ENCODE measurements around the gene FAM170B. TPM values are rescaled to one million over a fixed set of nuclear protein-coding genes. Genes with fewer than 3 reads are reported as not detected.
A peak's percentile ranks its signal among the peaks of the same experiment; 100 is the strongest.

Gene FAM170B
- total and polyA plus RNA-seq, 4 donors = 0.13 to 0.34 TPM; not detected in 2

DNA sequence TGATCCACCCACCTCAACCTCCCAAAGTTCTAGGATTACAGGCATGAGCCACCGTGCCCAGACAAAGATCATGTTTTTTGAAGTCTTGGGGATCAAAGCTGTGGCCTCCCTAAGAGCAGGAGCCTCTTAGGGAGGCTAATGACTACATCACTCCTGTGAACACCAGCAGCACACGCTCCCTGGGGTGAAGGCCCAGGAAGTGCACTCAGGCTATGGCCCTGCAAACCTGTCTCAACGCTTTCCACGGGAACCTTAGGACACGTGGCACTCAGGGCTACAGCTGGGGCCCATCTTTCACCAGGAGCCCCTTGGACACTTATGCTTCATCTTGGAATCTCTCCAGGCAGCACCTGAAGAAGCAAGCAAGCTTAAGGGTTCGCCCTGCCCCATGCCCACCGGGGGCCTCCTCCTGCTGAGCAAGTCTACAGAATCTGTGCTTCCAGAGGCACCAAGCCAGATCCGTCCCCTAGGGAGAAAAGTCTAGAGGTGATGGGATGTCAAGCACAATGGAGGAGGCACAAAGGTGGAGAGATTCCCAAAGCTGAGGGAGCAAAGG, 36.9 kb downstream of the FAM170B start:
- DNase-seq (no peak), ATAC-seq (ENCODE audit: insufficient read depth, low FRiP score) (no peak)
- no peaks in the 10 kb centered on the region for H3K27me3 ChIP-seq (ENCODE audit: control insufficient read depth in 3 of 3, insufficient read depth in 3 of 3, low read length in 2 of 3)
- no peak overlapping the region for H3K4me3 ChIP-seq
- H3K36me3 ChIP-seq (ENCODE audit: control insufficient read depth in 4 of 4, insufficient read depth in 4 of 4, low read length in 4 of 4) = peaks cover 0 to 6% (median 1%) of the 10 kb centered on the region in 4 donors
- no peak overlapping the region for H3K27ac ChIP-seq (ENCODE audit: low read depth in 1 of 2, low read length in 1 of 2)
- TF ChIP-seq, protein P1, sequence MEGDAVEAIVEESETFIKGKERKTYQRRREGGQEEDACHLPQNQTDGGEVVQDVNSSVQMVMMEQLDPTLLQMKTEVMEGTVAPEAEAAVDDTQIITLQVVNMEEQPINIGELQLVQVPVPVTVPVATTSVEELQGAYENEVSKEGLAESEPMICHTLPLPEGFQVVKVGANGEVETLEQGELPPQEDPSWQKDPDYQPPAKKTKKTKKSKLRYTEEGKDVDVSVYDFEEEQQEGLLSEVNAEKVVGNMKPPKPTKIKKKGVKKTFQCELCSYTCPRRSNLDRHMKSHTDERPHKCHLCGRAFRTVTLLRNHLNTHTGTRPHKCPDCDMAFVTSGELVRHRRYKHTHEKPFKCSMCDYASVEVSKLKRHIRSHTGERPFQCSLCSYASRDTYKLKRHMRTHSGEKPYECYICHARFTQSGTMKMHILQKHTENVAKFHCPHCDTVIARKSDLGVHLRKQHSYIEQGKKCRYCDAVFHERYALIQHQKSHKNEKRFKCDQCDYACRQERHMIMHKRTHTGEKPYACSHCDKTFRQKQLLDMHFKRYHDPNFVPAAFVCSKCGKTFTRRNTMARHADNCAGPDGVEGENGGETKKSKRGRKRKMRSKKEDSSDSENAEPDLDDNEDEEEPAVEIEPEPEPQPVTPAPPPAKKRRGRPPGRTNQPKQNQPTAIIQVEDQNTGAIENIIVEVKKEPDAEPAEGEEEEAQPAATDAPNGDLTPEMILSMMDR (IDR thresholded peaks at IDR 0.05; ENCODE audit: control extremely low read depth, extremely low read depth) = no peak
- H3K4me1 ChIP-seq (ENCODE audit: control insufficient read depth in 5 of 5, insufficient read depth in 5 of 5, low read length in 5 of 5) = peaks cover 0 to 7% (median 0%) of the 10 kb centered on the region in 5 donors
- 93 to 94% methylated on average over 8 of the region's 8 CpGs for WGBS, 2 donors
- H3K9ac ChIP-seq (ENCODE audit: insufficient read depth in 1 of 2, low read length in 2 of 2) = no peak overlapping the region
- H3K9me3 ChIP-seq (ENCODE audit: control insufficient read depth in 4 of 4, insufficient read depth in 3 of 4, low read length in 3 of 4) = no peaks in the 10 kb centered on the region

DNA sequence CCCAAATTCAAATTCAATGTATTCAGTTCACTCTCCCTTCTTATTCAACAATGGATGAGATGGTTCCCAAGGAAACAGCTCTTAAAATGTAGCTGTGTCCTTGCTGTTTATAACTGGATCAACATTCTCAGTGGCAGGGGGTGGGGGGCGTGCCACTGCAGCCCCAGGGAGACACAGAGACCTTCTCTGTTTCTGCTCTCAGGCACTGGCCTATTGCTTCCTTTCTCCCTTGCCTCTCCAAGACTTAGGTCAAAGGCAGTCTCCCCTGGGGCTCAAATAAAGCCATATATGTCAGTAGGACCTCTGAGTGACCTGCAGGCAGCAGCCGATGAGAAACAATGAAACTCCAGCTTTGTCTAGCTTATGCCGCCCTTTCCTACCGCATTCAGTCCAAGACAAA, 39.2 kb downstream of the FAM170B start:
- no peak overlapping the region for H3K4me3 ChIP-seq
- WGBS, 2 donors = 80 to 88% methylated on average over 4 of the region's 4 CpGs
- DNase-seq = peak in 1 of 3 donors; percentile 32

GRCh38 chr10:49093922-49094321, 39.9 kb downstream of the FAM170B start:
- Histone ChIP-seq H3K9me3 (ENCODE audit: control insufficient read depth in 4 of 4, insufficient read depth in 3 of 4, low read length in 3 of 4) (no peaks in the 10 kb centered on the region), H3K9ac (ENCODE audit: insufficient read depth in 1 of 2, low read length in 2 of 2) (no peak overlapping the region), H3K4me1 (ENCODE audit: control insufficient read depth in 5 of 5, insufficient read depth in 5 of 5, low read length in 5 of 5) (peaks cover 4 to 17% (median 7%) of the 10 kb centered on the region in 5 donors), H3K4me3 (no peak overlapping the region), H3K36me3 (ENCODE audit: control insufficient read depth in 4 of 4, insufficient read depth in 4 of 4, low read length in 4 of 4) (peaks cover 0 to 5% (median 1%) of the 10 kb centered on the region in 4 donors), H3K27me3 (ENCODE audit: control insufficient read depth in 3 of 3, insufficient read depth in 3 of 3, low read length in 2 of 3) (no peaks in the 10 kb centered on the region), H3K27ac (ENCODE audit: low read depth in 1 of 2, low read length in 1 of 2) (no peak overlapping the region)
- no peak for DNase-seq
- no peak for ATAC-seq (ENCODE audit: insufficient read depth, low FRiP score)
- WGBS, 2 donors = 94 to 95% methylated on average over 10 of the region's 10 CpGs
- TF ChIP-seq, protein P1 (IDR thresholded peaks at IDR 0.05; ENCODE audit: control extremely low read depth, extremely low read depth) = no peak

More for the DNA sequence above, 39.2 kb downstream of the FAM170B start:
- H3K9me3 ChIP-seq (ENCODE audit: control insufficient read depth in 4 of 4, insufficient read depth in 3 of 4, low read length in 3 of 4) = no peaks in the 10 kb centered on the region
- H3K36me3 ChIP-seq (ENCODE audit: control insufficient read depth in 4 of 4, insufficient read depth in 4 of 4, low read length in 4 of 4) = peaks cover 0 to 6% (median 1%) of the 10 kb centered on the region in 4 donors
- H3K9ac ChIP-seq (ENCODE audit: insufficient read depth in 1 of 2, low read length in 2 of 2) = no peak overlapping the region
- TF ChIP-seq, protein P1 (IDR thresholded peaks at IDR 0.05; ENCODE audit: control extremely low read depth, extremely low read depth) = no peak
- ATAC-seq (ENCODE audit: insufficient read depth, low FRiP score) = no peak
- peaks cover 4 to 13% (median 7%) of the 10 kb centered on the region in 5 donors for H3K4me1 ChIP-seq (ENCODE audit: control insufficient read depth in 5 of 5, insufficient read depth in 5 of 5, low read length in 5 of 5)
- H3K27ac ChIP-seq (ENCODE audit: low read depth in 1 of 2, low read length in 1 of 2) = peak overlapping the region in 1 of 2 donors; percentile 10
- no peaks in the 10 kb centered on the region for H3K27me3 ChIP-seq (ENCODE audit: control insufficient read depth in 3 of 3, insufficient read depth in 3 of 3, low read length in 2 of 3)

GRCh38 chr10:49092477-49092876, 41.3 kb downstream of the FAM170B start:
- ATAC-seq (ENCODE audit: insufficient read depth, low FRiP score) (no peak), DNase-seq (no peak)
- 89 to 91% methylated on average over 11 of the region's 11 CpGs for WGBS, 2 donors
- peaks cover 4 to 18% (median 7%) of the 10 kb centered on the region in 5 donors for H3K4me1 ChIP-seq (ENCODE audit: control insufficient read depth in 5 of 5, insufficient read depth in 5 of 5, low read length in 5 of 5)
- H3K27ac ChIP-seq (ENCODE audit: low read depth in 1 of 2, low read length in 1 of 2) = no peak overlapping the region
- peaks cover 0 to 9% (median 0%) of the 10 kb centered on the region in 4 donors for H3K36me3 ChIP-seq (ENCODE audit: control insufficient read depth in 4 of 4, insufficient read depth in 4 of 4, low read length in 4 of 4)
- H3K27me3 ChIP-seq (ENCODE audit: control insufficient read depth in 3 of 3, insufficient read depth in 3 of 3, low read length in 2 of 3) = no peaks in the 10 kb centered on the region
- H3K9ac ChIP-seq (ENCODE audit: insufficient read depth in 1 of 2, low read length in 2 of 2) = no peak overlapping the region
- no peaks in the 10 kb centered on the region for H3K9me3 ChIP-seq (ENCODE audit: control insufficient read depth in 4 of 4, insufficient read depth in 3 of 4, low read length in 3 of 4)
- TF ChIP-seq, protein P1 (IDR thresholded peaks at IDR 0.05; ENCODE audit: control extremely low read depth, extremely low read depth) = no peak
- no peak overlapping the region for H3K4me3 ChIP-seq

Measured in lung (tissue), 12 donors.